ENCODE measurements around the gene SHKBP1. TPM values are rescaled to one million over a fixed set of nuclear protein-coding genes. Genes with fewer than 3 reads are reported as not detected.

Gene SHKBP1
- total and polyA plus RNA-seq, 2 of the 13 experiments (the other 11 are each of a cell fraction or from before 2014, with no cell fraction given) = 16.2 to 17.4 TPM

GRCh38 chr19:40598121-40598917, 21.6 kb downstream of the SHKBP1 start (continued):
- no peak for TF ChIP-seq ZHX1 (CRISPR knock-in tag; IDR thresholded peaks at IDR 0.05; ENCODE audit: low read depth)
- TF ChIP-seq ZSCAN5A (CRISPR knock-in tag; IDR thresholded peaks at IDR 0.05; ENCODE audit: borderline replicate concordance) = no peak
- TF ChIP-seq ZNF18 (CRISPR knock-in tag; IDR thresholded peaks at IDR 0.05; ENCODE audit: insufficient replicate concordance) = no peak
- no peak for TF ChIP-seq CREM (IDR thresholded peaks at IDR 0.05)
- TF ChIP-seq CREM (CRISPR knock-in tag; IDR thresholded peaks at IDR 0.05) = no peak
- no peak for TF ChIP-seq GLI4 (CRISPR knock-in tag; IDR thresholded peaks at IDR 0.05; ENCODE audit: borderline replicate concordance)
- TF ChIP-seq FOXA3 (CRISPR knock-in tag; IDR thresholded peaks at IDR 0.05) = no peak
- TF ChIP-seq ZNF552 (CRISPR knock-in tag; IDR thresholded peaks at IDR 0.05; ENCODE audit: borderline replicate concordance) = no peak
- no peak for TF ChIP-seq ZNF512B (CRISPR knock-in tag; IDR thresholded peaks at IDR 0.05; ENCODE audit: borderline replicate concordance)
- TF ChIP-seq SALL1 (CRISPR knock-in tag; IDR thresholded peaks at IDR 0.05) = peak; percentile 53; the same call in 1 of the 2 replicates
- 0 out of 2 replicates have a peak, but pooled peaks have one; percentile 42 for TF ChIP-seq SP4 (CRISPR knock-in tag; IDR thresholded peaks at IDR 0.05)
- no peak for TF ChIP-seq ZNF354B (CRISPR knock-in tag; IDR thresholded peaks at IDR 0.05)
- TF ChIP-seq NAIF1 (CRISPR knock-in tag; IDR thresholded peaks at IDR 0.05; ENCODE audit: borderline replicate concordance) = no peak
- TF ChIP-seq CREBL2 (CRISPR knock-in tag; IDR thresholded peaks at IDR 0.05; ENCODE audit: borderline replicate concordance) = no peak
- TF ChIP-seq HNF4G (IDR thresholded peaks at IDR 0.05; ENCODE audit: borderline replicate concordance, low read depth, low read length) = no peak
- no peak for TF ChIP-seq HNF4G (CRISPR knock-in tag; IDR thresholded peaks at IDR 0.05; ENCODE audit: borderline replicate concordance, low read depth)
- no peak for TF ChIP-seq GATAD1 (CRISPR knock-in tag; IDR thresholded peaks at IDR 0.05)
- TF ChIP-seq SP5 (CRISPR knock-in tag; IDR thresholded peaks at IDR 0.05; ENCODE audit: borderline replicate concordance, low read depth) = 0 out of 2 replicates have a peak, but pooled peaks have one; percentile 42
- no peak for TF ChIP-seq HNRNPK (IDR thresholded peaks at IDR 0.05; ENCODE audit: low read depth, low read length, poor library complexity, severe bottlenecking)
- TF ChIP-seq TBL1XR1 (IDR thresholded peaks at IDR 0.05; ENCODE audit: borderline replicate concordance, low read length, partially characterized antibody) = no peak
